ENCODE data around the gene ZNF444. TPM values are rescaled to one million over a fixed set of nuclear protein-coding genes. Genes with fewer than 3 reads are reported as not detected.
"Not testable (repeated sequence)": the region's sequence is repeated elsewhere in the genome, so short reads cannot be mapped to it uniquely, and the experiment has no call there.

The ZNF444 gene
- total and polyA plus RNA-seq, 9 donors: 7.3 to 48.2 (median 35.2) TPM

DNA sequence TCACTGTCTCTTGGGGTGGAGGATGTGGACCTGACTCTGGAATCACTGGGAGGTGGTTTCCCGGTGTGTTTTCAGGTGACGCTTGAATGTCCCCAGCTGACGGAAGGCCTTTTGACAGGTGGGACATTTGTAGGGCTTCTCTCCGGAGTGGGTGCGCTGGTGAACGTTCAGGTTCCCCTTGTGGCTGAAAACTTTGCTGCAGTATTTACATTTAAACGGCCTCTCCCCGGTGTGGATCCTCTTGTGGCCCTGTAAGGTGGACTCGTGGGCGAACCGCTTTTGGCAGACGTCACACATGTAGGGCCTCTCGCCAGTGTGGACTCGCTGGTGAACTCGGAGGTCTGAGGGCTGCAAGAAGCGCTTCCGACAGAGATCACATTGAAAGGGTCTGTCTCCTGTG is 48.7 kb downstream of the ZNF444 start:
- no peak for DNase-seq
- TF ChIP-seq POLR2A (IDR thresholded peaks at IDR 0.05) (no peak), EP300 (IDR thresholded peaks at IDR 0.05) (no peak)
- TF ChIP-seq, protein P1, sequence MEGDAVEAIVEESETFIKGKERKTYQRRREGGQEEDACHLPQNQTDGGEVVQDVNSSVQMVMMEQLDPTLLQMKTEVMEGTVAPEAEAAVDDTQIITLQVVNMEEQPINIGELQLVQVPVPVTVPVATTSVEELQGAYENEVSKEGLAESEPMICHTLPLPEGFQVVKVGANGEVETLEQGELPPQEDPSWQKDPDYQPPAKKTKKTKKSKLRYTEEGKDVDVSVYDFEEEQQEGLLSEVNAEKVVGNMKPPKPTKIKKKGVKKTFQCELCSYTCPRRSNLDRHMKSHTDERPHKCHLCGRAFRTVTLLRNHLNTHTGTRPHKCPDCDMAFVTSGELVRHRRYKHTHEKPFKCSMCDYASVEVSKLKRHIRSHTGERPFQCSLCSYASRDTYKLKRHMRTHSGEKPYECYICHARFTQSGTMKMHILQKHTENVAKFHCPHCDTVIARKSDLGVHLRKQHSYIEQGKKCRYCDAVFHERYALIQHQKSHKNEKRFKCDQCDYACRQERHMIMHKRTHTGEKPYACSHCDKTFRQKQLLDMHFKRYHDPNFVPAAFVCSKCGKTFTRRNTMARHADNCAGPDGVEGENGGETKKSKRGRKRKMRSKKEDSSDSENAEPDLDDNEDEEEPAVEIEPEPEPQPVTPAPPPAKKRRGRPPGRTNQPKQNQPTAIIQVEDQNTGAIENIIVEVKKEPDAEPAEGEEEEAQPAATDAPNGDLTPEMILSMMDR (IDR thresholded peaks at IDR 0.05): no peak
- H3K4me1 ChIP-seq (ENCODE audit: insufficient read depth): no peaks in the 10 kb centered on the region
- 71 to 79% (median 75%) methylated on average over 17 of the region's 17 CpGs for WGBS, 3 donors
- intact Hi-C loops (cut with DNase I): no loop called here
- no peaks in the 10 kb centered on the region for H3K9me3 ChIP-seq
- no peaks in the 10 kb centered on the region for H3K36me3 ChIP-seq
- no peak overlapping the region for H3K27ac ChIP-seq
- H3K27me3 ChIP-seq: no peaks in the 10 kb centered on the region
- H3K4me3 ChIP-seq: no peak overlapping the region

GRCh38 chr19:56191115-56191514 is 50.0 kb downstream of the ZNF444 start:
- intact Hi-C loops (cut with DNase I): no loop called here
- 66 to 78% (median 67%) methylated on average over 7 of the region's 7 CpGs for WGBS, 3 donors
- no peaks in the 10 kb centered on the region for H3K36me3 ChIP-seq
- DNase-seq: no peak
- TF ChIP-seq POLR2A (IDR thresholded peaks at IDR 0.05): no peak
- no peak for TF ChIP-seq EP300 (IDR thresholded peaks at IDR 0.05)
- TF ChIP-seq, protein P1 (IDR thresholded peaks at IDR 0.05): no peak
- H3K27me3 ChIP-seq: no peaks in the 10 kb centered on the region
- H3K9me3 ChIP-seq: no peaks in the 10 kb centered on the region
- no peak overlapping the region for H3K27ac ChIP-seq
- no peaks in the 10 kb centered on the region for H3K4me1 ChIP-seq (ENCODE audit: insufficient read depth)
- H3K4me3 ChIP-seq: no peak overlapping the region

DNA sequence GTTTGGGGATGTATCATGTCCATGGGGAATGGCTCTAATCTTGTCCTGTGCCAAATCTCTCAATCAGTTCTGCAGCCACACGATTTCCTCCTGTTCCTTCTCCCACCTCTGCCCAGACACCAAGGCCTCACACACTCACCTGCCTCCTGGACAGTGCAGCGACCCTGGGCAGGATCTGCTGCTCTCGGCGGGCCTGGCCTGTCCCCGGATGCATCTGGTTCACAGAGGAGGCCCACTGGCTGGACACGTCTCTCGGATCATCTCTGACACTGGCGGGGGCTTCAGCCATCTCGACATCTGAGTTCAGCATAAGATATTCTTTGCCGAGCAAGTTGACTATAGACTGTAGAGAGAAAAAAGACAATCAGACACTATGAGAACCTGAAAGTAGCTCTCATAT is 50.6 kb downstream of the ZNF444 start:
- intact Hi-C loops (cut with DNase I): no loop called here
- WGBS, 3 donors: 80 to 86% (median 84%) methylated on average over 10 of the region's 10 CpGs
- no peak for DNase-seq
- Histone ChIP-seq H3K27ac (no peak overlapping the region), H3K9me3 (no peaks in the 10 kb centered on the region), H3K4me3 (no peak overlapping the region), H3K36me3 (no peaks in the 10 kb centered on the region), H3K4me1 (ENCODE audit: insufficient read depth) (no peaks in the 10 kb centered on the region), H3K27me3 (no peaks in the 10 kb centered on the region)
- no peak for TF ChIP-seq EP300 (IDR thresholded peaks at IDR 0.05)
- no peak for TF ChIP-seq POLR2A (IDR thresholded peaks at IDR 0.05)
- TF ChIP-seq, protein P1 (IDR thresholded peaks at IDR 0.05): no peak

GRCh38 chr19:56193981-56194640 is 53.0 kb downstream of the ZNF444 start:
- H3K4me1 ChIP-seq (ENCODE audit: insufficient read depth): no peaks in the 10 kb centered on the region

GRCh38 chr19:56197646-56198045 is 56.6 kb downstream of the ZNF444 start, which contains the start of gene ZSCAN5B:
TSS of gene ZSCAN5B (minus strand) at chr19:56197783. CDS start at chr19:56193052, 4,731 bp downstream.
- intact Hi-C loops (cut with DNase I); H3K9me3 ChIP-seq: not testable (repeated sequence)
- WGBS, 3 donors: 81 to 88% (median 83%) methylated on average over 22 to 23 of the region's 23 CpGs

More at GRCh38 chr19:56193981-56194640, 53.0 kb downstream of the ZNF444 start:
- WGBS, 3 donors: 83 to 87% (median 86%) methylated on average over 12 of the region's 12 CpGs
- intact Hi-C loops (cut with DNase I): no loop called here
- Histone ChIP-seq H3K36me3 (no peaks in the 10 kb centered on the region), H3K4me3 (no peak overlapping the region), H3K27me3 (no peaks in the 10 kb centered on the region), H3K9me3 (no peaks in the 10 kb centered on the region), H3K27ac (no peak overlapping the region)
- TF ChIP-seq, protein P1 (IDR thresholded peaks at IDR 0.05): no peak
- no peak for DNase-seq

More at GRCh38 chr19:56197646-56198045, 56.6 kb downstream of the ZNF444 start, which contains the start of gene ZSCAN5B:
- DNase-seq; H3K4me1 ChIP-seq (ENCODE audit: insufficient read depth); H3K27ac ChIP-seq; H3K27me3 ChIP-seq; H3K4me3 ChIP-seq; H3K36me3 ChIP-seq: not testable (repeated sequence)
